SKM-1 (cell line): Measurements from ENCODE around the gene CCL4L2.
"Not testable (repeated sequence)": the region's sequence is repeated elsewhere in the genome, so short reads cannot be mapped to it uniquely, and the experiment has no call there.

Experiments used
- DNase-seq: peaks from one replicate; lab custom pipeline; 2025; ENCODE audit not compliant: unreplicated experiment; lab: John Stamatoyannopoulos, UW

Gene CCL4L2

GRCh38 chr17:36219556-36219955 lies 8.7 kb downstream of the CCL4L2 start:
- not testable (repeated sequence) for DNase-seq

- DNase-seq, result not testable (repeated sequence)
These were observed 10.1 kb downstream of the CCL4L2 start for GRCh38 chr17:36220737-36221580.

DNA sequence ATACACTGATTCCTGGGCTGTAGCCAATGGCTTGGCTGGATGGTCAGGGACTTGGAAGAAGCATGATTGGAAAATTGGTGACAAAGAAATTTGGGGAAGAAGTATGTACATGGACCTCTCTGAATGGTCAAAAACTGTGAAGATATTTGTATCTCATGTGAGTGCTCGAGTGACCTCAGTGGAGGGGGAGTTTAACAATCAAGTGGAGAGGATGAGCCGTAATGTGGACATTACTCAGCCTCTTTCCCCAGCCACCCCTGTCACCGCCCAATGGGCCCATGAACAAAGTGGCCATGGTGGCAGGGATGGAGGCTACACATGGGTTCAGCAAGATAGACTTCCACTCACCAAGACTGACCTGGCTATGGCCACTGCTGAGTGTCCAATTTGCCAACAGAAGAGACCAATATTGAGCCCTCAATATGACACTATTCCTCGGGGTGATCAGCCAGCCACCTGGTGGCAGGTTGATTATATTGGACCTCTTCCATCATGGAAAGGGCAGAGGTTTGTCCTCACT lies 10.8 kb downstream of the CCL4L2 start:
- not testable (repeated sequence) for DNase-seq

- not testable (repeated sequence) for DNase-seq
These were observed 12.1 kb downstream of the CCL4L2 start for GRCh38 chr17:36222967-36223366.

DNA sequence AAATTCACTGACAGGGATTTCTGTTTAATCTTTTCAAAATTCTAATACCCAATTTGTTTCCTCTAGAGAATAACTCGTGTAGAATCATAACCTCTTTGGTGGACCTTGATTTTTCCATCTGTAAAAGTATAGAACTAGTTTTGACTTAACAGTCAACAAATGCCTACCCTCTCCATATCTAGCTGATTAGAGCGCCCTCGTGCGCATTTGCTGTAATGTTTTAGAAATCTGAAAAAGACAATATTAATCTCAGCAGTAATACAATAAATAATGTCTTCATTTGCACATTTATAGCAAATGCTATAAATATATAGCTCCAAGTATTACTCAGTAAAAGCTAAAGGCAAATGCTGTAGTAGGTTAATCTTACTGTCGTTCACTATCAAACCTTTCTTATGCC lies 18.8 kb downstream of the CCL4L2 start:
- DNase-seq, result not testable (repeated sequence)

- not testable (repeated sequence) for DNase-seq
These were observed 31.2 kb downstream of the CCL4L2 start for GRCh38 chr17:36242046-36242445.
